Measurements from ENCODE around the gene PCARE.
A peak's percentile ranks its signal among the peaks of the same experiment; 100 is the strongest.
"Not testable (repeated sequence)": the region's sequence is repeated elsewhere in the genome, so short reads cannot be mapped to it uniquely, and the experiment has no call there.

The PCARE gene

DNA sequence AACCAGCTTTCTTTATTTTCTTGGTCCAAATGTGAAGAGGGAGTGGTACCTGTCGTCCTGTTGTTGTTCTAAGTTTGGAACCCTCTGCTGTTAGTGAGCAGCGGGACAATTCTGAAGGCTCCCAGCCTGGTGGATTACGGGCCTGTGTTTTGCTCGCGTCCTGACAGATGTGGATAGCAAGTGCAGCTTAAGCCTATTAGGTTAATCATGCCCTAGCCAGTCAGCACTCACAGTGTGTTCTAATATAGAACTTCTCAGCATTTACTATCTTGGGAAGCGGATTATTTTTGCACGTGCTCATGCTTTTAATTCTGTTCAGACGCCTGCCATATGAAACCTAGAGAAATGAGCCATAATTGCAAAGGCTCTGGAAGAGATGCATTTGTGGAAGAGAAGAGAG lies at the start of gene PCARE:
Gene PCARE, minus strand, starts transcription at position 113 of the 400 bp plus-strand sequence. CDS start 262 bp downstream, outside the sequence.
- no peak for DNase-seq (ENCODE audit: low spot score)

DNA sequence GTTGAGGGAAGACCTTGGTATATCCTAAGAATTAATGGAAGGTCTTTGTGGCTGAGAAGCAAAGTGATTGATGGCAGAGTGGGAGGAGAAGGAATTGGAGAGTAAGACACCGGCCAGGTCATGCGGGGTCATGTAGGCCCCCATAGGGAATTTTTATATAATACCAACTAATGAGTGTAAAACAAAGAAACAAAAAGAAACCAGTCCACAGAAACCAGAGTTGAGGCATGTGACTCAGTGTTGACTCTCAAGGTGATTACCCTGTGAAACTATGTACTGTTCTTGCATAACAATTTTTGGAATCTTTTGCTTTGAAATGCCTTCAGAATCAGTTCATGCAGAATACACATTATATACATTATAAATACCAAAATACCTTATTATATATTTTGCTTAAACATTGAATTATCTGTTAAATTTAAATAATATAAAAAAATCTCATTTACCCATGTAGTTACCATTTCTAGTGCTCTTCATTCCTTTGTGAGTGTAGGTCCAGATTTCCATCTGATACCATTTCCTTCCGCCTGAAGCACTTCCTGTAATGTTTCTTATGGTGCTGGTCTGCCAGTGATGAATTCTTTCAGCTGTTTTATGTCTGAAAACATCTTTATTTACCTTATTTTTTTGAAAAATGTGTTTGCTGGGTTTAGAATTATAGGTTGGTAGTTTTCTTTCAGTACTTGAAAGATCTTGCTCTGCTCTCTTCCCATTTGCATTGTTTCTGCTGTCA lies 49.5 kb upstream of the PCARE start:
- DNase-seq (ENCODE audit: low spot score), result no peak

DNA sequence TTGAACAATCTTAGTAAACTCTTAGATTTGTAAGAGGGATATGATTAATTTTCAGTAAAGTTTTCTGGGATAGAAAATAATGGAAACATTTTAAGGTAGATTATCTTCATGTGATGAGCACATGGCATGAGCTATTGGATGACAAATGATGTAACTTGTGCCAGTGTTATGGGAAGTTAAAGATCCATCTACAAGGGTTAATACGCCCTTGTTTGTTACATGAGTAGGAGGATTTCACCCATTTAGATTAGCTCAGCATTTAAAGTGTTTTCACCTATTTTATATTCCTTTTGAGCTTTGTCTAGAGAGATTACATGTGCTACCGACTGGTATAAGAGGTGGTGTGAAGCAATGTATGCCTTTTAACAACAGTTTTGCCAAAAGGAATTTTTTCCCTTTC lies 46.5 kb upstream of the PCARE start:
- DNase-seq (ENCODE audit: low spot score), result no peak

DNA sequence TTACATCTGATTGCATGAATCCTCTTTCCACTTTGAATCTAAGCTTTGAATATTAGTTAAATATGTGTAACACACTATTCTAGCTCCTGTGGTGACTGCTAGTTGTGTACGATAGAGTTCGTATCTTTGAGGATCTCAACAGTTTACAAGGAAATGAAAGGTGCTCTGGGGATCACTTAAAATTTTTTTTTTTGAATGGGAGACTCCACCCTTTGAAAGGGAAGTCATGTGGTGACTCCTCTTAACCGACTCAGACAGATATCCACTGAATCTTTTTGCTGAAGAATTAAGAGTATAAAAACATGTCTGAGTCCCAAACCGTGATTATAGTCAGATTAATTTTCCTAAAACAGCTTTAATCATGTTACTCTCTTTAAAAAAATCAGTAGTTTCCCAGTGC lies 44.9 kb upstream of the PCARE start:
- DNase-seq (ENCODE audit: low spot score), result no peak

DNA sequence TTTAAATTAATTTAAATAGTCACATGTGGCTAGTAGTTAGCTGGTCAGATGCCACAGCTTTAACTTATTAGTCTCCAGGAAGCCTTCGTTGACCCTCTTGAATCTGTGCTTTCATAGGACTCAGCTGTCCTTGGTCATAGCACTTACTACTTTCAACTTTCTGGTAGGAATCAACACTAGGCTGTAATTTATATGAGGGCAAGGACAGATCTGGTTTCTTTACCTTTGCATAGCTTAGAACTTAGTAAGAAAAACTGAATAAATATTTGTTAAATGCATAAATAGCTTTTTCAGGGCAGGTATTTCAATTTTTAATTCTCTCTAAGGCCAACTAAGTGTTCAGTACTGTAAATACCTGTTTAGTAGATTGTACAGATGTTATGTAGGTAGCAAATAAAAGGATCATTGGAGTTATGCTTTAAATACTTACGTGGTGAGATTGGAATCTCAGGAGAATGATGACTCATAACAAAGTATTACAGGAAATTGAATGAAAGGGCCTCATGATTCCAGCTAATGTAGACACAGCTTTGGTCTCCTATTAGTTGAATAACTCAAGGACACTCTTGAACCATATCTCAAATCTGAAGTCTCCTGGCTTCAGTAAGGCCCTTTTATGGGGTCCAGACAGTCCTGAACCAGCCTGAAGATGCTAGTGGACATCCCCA lies 43.4 kb upstream of the PCARE start:
- peak; percentile 20 for DNase-seq (ENCODE audit: low spot score)

- DNase-seq (ENCODE audit: low spot score), result peak; percentile 77
Measured at GRCh38 chr2:29115797-29116781, 41.8 kb upstream of the PCARE start.

DNA sequence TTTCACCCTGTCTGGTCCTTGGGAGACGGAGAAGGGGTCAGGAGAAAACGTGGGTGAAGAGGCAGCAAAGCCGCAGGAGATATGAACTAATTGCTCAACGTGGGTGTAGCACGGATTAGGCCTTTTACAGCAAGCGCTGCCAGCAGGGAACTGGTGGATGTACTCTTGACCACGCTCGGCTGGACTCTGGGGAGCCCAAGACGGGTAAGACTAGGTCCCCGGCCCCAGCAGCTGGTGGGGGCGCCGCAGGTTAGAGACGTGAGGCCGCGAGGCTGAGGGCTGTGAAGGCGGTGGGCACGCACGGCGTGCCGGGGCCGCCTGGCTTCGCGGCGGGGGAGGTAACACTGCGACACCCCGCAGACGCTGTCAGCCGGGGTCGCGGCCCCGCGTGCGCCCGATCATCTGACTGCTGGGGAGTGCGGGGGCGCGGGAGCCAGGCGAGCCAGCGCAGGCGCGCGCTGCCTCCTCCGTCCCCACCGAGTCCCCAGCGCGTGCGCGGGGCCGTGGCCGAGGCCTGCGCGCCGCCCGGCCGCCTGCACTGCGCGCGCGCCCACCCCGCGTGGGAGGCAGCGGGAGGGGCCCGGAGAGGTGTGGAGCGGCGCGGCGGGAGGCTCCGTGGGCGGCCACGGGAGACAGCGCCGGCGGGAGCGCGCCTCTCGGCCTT lies 40.8 kb upstream of the PCARE start, which contains the start of gene CLIP4:
Gene CLIP4, plus strand, starts transcription at position 470 of the 664 bp plus-strand sequence. CDS start 5,974 bp downstream, outside the sequence.
- DNase-seq (ENCODE audit: low spot score), result peak; percentile 41

GRCh38 chr2:29114586-29114945 lies 40.2 kb upstream of the PCARE start:
- no peak for DNase-seq (ENCODE audit: low spot score)

- DNase-seq (ENCODE audit: low spot score), result peak; percentile 71
Measured at GRCh38 chr2:29113891-29114321, 39.6 kb upstream of the PCARE start.

GRCh38 chr2:29113027-29113686 lies 38.8 kb upstream of the PCARE start:
- no peak for DNase-seq (ENCODE audit: low spot score)

DNA sequence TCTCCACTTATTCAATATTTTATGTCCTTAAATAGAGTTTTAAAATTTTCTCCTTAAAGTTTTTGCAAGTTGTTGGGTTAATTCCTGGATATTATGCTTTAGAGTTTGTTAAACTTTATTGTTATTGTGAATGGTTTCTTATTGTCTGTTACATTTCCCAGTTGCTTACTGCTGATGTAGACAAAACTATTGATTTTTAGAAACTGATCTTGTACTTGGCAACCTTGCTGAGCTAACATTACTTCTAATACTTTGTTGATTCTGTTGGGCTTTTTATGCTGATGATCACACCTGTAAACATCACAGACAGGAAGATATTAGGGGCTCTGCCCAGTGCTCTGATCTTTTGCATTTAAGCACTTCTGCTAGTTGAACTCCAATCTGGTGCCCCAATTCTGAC lies 38.1 kb upstream of the PCARE start:
- no peak for DNase-seq (ENCODE audit: low spot score)

DNA sequence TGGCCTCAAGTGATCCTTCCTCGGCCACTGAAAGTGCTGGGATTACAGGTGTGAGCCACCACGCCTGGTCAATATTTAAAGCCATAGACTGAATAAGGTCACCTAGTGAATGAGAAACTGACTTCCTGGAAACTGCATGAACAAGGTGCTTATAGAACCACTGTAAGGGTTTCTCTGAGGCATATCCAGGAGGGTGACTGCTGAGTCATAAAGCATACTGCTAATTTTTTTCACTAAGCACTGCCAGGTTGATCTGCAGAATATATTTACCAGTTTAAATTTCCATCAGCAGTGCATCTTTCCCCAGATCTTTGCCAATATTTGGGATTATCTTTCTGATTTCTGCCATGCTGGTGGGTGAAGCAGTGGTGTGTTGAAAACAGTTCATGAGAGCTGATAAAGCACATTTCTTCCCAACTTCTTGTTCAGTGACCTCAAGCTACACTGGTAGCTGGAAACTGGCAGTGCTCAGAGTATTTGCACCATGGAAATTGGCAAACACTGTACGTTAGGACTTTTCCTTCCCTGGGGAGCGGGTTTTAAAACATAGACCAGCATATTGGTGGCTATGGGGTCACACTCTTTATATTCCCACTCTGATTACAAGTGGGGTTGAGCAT lies 36.7 kb upstream of the PCARE start:
- DNase-seq (ENCODE audit: low spot score), result no peak

GRCh38 chr2:29109246-29109645 lies 34.9 kb upstream of the PCARE start:
- no peak for DNase-seq (ENCODE audit: low spot score)

DNA sequence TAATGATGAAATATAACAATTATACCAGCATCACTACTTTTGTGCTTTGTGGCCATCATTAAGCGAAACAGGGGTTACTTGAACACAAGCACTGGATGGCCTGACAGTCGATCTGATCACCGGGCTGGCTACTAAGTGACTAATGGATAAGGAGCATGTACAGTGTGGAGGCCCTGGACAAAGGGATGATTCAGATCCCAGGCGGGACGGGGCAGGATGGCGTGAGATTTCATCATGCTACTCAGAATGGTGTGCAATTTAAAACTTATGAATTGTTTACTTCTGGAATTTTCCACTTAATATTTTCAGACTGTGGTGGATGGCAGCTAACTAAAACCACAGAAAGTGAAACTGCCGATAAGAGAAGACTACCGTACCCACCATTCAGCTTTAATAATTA lies 33.9 kb upstream of the PCARE start:
- DNase-seq (ENCODE audit: low spot score), result no peak

DNA sequence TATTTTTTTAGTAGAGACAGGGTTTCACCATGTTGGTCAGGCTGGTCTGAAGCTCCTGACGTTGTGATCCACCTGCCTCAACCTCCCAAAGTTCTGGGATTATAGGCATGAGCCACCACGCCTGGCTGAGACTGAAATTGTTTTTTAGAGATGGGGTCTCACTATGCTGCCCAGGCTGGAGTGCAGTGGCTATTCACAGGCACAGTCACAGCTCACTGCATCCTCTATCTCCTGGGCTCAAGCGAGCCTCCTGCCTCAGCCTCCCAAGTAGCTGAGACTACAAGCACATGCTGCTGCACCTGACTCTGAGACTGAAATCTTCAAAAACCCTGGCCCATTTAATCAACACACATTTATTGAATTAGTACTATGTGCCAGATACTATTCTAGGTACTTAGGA lies 33.2 kb upstream of the PCARE start:
- DNase-seq (ENCODE audit: low spot score), result not testable (repeated sequence)

- no peak for DNase-seq (ENCODE audit: low spot score)
Measured at GRCh38 chr2:29106980-29107388, 32.7 kb upstream of the PCARE start.

- no peak for DNase-seq (ENCODE audit: low spot score)
Measured at GRCh38 chr2:29106256-29106655, 31.9 kb upstream of the PCARE start.

- peak; percentile 29 for DNase-seq (ENCODE audit: low spot score)
Measured at GRCh38 chr2:29105375-29105774, 31.1 kb upstream of the PCARE start.

GRCh38 chr2:29104688-29105087 lies 30.4 kb upstream of the PCARE start:
- no peak for DNase-seq (ENCODE audit: low spot score)

DNA sequence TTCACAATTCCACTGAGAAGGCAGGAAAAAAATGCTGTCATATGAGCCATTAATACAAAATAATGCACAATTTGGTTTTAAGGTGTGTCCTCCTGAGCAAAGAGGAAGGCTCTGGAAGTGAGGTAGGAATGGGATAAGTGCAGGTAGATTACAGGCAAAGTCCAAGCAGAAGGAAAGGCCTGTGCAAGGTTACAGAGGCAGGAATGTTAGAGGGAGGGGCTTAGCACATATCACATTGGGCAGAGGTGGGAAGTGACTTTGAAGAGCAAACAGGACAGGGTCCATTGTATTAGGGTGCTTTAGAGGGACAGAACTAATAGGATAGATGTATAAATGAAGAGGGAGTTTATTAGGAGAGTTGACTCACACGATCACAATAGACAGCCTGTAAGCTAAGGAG lies 26.2 kb upstream of the PCARE start:
- no peak for DNase-seq (ENCODE audit: low spot score)

DNA sequence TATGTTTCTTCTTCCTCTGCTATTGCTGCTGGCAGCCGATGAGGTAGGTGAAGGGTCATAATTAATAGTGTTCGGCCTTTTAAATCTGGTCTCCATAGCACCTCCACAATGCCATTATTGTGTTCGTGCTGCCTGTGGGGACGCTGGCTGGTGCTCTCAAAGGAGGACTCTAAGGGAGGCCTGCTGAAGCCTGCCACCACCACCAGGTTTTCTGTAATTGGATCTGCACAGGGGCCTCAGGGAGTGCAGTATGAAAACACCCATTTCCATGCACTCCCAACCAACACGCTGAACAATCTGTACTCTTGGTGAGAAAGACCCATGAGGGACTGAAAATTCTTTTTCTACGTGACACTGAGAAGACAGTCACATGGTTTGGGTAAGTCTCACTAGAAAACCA lies 23.2 kb upstream of the PCARE start:
- DNase-seq (ENCODE audit: low spot score), result no peak
